Esophagus squamous epithelium (tissue), 5 donors: ENCODE data around the gene SERINC5. TPM values are rescaled to one million over a fixed set of nuclear protein-coding genes. Genes with fewer than 3 reads are reported as not detected.

ENCODE experiments used
- DNase-seq: peaks from one replicate; lab custom pipeline; 2025; lab: John Stamatoyannopoulos, UW
- H3K27ac ChIP-seq, 4 donors: fragments of 200-600 bp; sonication (generic); one replicate each; pipeline ENCODE4 v1.5.1; 2016 to 2019; ENCODE audit warnings: mild to moderate bottlenecking in 1 of 4
- H3K27me3 ChIP-seq, 4 donors: fragments of 200-600 bp; sonication (generic); 1 replicate in 3 of 4; 2 replicates in 1 of 4; pipeline versions ENCODE4 v1.5.1 to v1.6.0; 2017 to 2021; ENCODE audit warnings: antibody characterized with exemption in 1 of 4
- H3K36me3 ChIP-seq, 3 donors: fragments of 200-600 bp; sonication (generic); one replicate each; pipeline ENCODE4 v1.5.1; 2016 to 2019
- H3K4me1 ChIP-seq, 3 donors: fragments of 200-600 bp; sonication (generic); one replicate each; pipeline ENCODE4 v1.5.1; 2017 to 2019
- H3K4me3 ChIP-seq, 4 donors: fragments of 200-600 bp; sonication (generic); 1 replicate in 3 of 4; 2 replicates in 1 of 4; pipeline ENCODE4 v1.5.1; 2016 to 2019; ENCODE audit warnings: mild to moderate bottlenecking in 2 of 4, moderate library complexity in 1 of 4
- H3K9me3 ChIP-seq, 3 donors: fragments of 200-600 bp; sonication (generic); one replicate each; pipeline ENCODE4 v1.5.1; 2016 to 2019
- POLR2A ChIP-seq, 4 donors: fragments of 450-650 bp; IDR thresholded peaks; one replicate each; pipeline ENCODE4 v1.6.1; 2017; ENCODE audit warnings: antibody characterized with exemption in 4 of 4, mild to moderate bottlenecking in 4 of 4, moderate library complexity in 3 of 4
- WGBS, 2 donors: methylation state at CpG; one replicate each; pipeline ENCODE4 v1.1.5; 2018; 5-methylcytosine and 5-hydroxymethylcytosine counted together
- intact Hi-C: fragments of 100-400 bp; cut with DNase I; formaldehyde crosslinking; loops from one replicate; pipeline ENCODE4 v1.15.0; 2022
- total RNA-seq, 4 donors: library from RNA; depleted of rRNA; stranded (reverse); fragments of >200 nt; gene quantifications; one replicate each; pipeline ENCODE4 v1.1.0, GENCODE V29; 2016
- TF ChIP-seq, protein P1 (sequence below), 6 experiments: fragments of 450-650 bp in 4 of 6; fragments of 200-600 bp in 2 of 6; sonication (generic) in 2 of 6; IDR thresholded peaks; one replicate each; pipeline ENCODE4 v1.5.1; 2016 to 2019; ENCODE audit warnings: antibody characterized with exemption in 6 of 6, mild to moderate bottlenecking in 4 of 6, moderate library complexity in 4 of 6
- donor health status: DM: yes; HTN: yes; CAD: no.

The SERINC5 gene
- total RNA-seq, 4 donors from 2014 or later, result 33.9 to 65.3 (median 44.6) TPM

DNA sequence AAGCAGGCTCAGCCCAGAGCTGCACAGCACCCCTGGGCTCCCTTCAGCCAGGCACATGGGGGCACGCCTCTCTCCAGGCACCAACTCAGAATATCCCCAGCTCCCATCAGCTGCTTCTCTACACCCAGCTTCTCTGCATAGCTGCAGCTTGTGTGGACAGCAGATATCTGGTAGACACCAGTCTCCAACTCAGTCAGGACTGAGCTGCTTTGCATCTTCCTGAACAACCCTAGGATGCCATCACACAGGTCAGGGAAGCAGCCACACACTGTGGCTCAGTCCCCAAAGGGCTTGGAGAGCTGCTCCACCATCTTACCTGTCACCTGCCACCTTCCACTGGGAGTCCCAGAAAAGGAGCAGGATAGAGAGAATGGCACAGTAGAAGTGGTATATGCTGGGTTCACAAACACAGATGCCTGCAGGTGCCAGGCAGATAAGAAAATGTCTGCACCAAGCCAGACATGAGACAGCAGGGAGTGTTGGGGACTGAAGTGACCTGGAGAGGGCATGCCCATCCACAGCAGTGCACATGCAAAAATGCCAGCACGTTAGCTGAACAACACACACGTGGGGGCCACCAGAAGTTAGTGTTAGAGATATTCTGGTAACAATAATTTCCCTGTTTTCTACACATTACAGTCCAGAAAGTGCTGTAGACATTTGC lies 178.7 kb downstream of the SERINC5 start:
- no peaks in the 10 kb centered on the region for H3K36me3 ChIP-seq
- H3K27ac ChIP-seq, result no peak overlapping the region
- H3K4me3 ChIP-seq, result no peak overlapping the region
- H3K9me3 ChIP-seq, result no peaks in the 10 kb centered on the region
- intact Hi-C loops, result no loop called here
- TF ChIP-seq POLR2A (IDR thresholded peaks at IDR 0.05), result no peak
- TF ChIP-seq, protein P1, sequence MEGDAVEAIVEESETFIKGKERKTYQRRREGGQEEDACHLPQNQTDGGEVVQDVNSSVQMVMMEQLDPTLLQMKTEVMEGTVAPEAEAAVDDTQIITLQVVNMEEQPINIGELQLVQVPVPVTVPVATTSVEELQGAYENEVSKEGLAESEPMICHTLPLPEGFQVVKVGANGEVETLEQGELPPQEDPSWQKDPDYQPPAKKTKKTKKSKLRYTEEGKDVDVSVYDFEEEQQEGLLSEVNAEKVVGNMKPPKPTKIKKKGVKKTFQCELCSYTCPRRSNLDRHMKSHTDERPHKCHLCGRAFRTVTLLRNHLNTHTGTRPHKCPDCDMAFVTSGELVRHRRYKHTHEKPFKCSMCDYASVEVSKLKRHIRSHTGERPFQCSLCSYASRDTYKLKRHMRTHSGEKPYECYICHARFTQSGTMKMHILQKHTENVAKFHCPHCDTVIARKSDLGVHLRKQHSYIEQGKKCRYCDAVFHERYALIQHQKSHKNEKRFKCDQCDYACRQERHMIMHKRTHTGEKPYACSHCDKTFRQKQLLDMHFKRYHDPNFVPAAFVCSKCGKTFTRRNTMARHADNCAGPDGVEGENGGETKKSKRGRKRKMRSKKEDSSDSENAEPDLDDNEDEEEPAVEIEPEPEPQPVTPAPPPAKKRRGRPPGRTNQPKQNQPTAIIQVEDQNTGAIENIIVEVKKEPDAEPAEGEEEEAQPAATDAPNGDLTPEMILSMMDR (IDR thresholded peaks at IDR 0.05), result no peak
- no peak for DNase-seq
- WGBS, 2 donors, result 85 to 89% methylated on average over 3 of the region's 3 CpGs
- H3K27me3 ChIP-seq, result no peaks in the 10 kb centered on the region
- peaks cover 0 to under 1% (median 0%) of the 10 kb centered on the region in 3 donors for H3K4me1 ChIP-seq

DNA sequence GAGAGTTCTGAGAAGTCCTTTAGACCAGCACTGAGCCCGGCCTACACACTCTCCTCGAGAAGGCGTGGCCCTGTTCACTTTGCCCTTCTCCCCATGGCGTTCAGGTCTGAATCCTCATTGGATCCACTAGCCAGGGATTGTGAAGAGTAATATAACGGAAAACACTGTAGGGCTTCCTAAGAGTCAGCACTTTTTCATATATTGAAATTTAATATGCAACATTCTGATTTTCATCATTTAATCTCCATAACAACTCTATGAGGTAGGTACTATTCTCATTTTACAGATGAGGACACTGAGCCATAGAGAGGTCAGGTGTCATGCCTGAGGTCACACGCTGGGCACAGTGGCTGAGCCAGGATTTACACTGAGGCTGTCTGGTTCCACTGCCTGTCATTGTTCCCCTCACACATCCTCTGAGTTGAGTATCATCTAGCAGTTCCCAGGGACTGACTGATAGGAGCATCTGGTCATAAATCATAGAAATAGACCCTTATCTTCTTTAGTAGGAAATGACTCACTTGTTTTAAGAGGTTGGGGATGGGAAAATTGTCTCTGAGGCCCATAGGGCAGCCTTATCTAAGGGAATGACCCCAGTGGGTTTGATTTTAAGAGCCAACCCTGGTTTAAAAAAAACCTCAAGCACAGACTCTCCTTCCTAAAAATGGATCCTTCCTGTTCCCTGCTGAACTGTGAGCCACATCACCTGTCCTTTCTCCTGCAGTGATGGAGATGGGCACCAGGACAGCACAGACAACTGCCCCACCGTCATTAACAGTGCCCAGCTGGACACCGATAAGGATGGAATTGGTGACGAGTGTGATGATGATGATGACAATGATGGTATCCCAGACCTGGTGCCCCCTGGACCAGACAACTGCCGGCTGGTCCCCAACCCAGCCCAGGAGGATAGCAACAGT lies 179.5 kb downstream of the SERINC5 start:
- no peaks in the 10 kb centered on the region for H3K4me1 ChIP-seq
- no peaks in the 10 kb centered on the region for H3K27me3 ChIP-seq
- H3K36me3 ChIP-seq, result no peaks in the 10 kb centered on the region
- intact Hi-C loops, result no loop called here
- 92 to 96% methylated on average over 8 to 10 of the region's 10 CpGs for WGBS, 2 donors
- TF ChIP-seq POLR2A (IDR thresholded peaks at IDR 0.05), result no peak
- TF ChIP-seq, protein P1 (IDR thresholded peaks at IDR 0.05), result no peak
- H3K4me3 ChIP-seq, result no peak overlapping the region
- no peaks in the 10 kb centered on the region for H3K9me3 ChIP-seq
- no peak for DNase-seq
- no peak overlapping the region for H3K27ac ChIP-seq

- intact Hi-C loops, result no loop called here
- TF ChIP-seq, protein P1 (IDR thresholded peaks at IDR 0.05), result no peak
- TF ChIP-seq POLR2A (IDR thresholded peaks at IDR 0.05), result no peak
- no peak for DNase-seq
- Histone ChIP-seq H3K27ac (no peak overlapping the region), H3K9me3 (no peaks in the 10 kb centered on the region), H3K36me3 (no peaks in the 10 kb centered on the region), H3K4me1 (peaks cover 0 to 8% (median 5%) of the 10 kb centered on the region in 3 donors), H3K27me3 (no peaks in the 10 kb centered on the region), H3K4me3 (no peak overlapping the region)
- 67 to 82% methylated on average over 7 to 9 of the region's 10 CpGs for WGBS, 2 donors
Measured at GRCh38 chr5:80072103-80073073, 183.5 kb downstream of the SERINC5 start.

DNA sequence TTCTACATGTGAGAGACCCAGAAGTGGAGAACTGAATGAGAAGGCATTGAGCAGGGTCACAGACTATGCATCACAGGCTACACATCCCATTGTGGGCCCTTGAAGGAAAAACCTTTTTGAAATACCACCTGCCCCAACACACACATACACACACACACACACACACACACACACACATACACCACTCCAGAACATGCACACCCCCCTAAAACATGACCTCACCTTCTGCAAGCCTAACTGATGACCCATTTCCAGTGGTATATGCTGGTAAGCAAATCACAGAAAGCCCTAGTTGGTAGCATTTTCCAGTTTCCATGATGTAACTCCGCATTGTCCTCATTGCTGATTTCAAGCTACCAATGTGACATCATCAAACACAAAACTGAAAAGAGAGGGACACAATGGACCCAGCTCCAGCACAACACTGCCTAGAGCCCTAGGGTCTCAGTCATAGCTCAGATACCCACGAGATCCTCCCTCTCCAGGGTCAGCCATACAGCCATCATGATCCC lies 184.3 kb downstream of the SERINC5 start:
- intact Hi-C loops, result no loop called here
- DNase-seq, result no peak
- H3K4me3 ChIP-seq, result no peak overlapping the region
- TF ChIP-seq, protein P1 (IDR thresholded peaks at IDR 0.05), result no peak
- TF ChIP-seq POLR2A (IDR thresholded peaks at IDR 0.05), result no peak
- WGBS, 2 donors, result 83% methylated on average over 2 of the region's 2 CpGs
- H3K36me3 ChIP-seq, result no peaks in the 10 kb centered on the region
- no peak overlapping the region for H3K27ac ChIP-seq
- H3K4me1 ChIP-seq, result peaks cover 0 to 8% (median 5%) of the 10 kb centered on the region in 3 donors
- H3K9me3 ChIP-seq, result no peaks in the 10 kb centered on the region
- H3K27me3 ChIP-seq, result no peaks in the 10 kb centered on the region
